Femur (tissue), 1 donor: ENCODE measurements around the gene DHRS1.

Experiments used
- DNase-seq: peaks from one replicate; pipeline ENCODE4 v3.0.0-alpha.2; 2017

The DHRS1 gene

GRCh38 chr14:24299255-24300191, at the start of gene DHRS1, which contains the start of gene NOP9:
DHRS1 (minus strand) TSS chr14:24299780; CDS start chr14:24299106, 674 bp downstream.
NOP9 (plus strand) TSS chr14:24299850; CDS start chr14:24299955, 105 bp downstream.
- DNase-seq, result peak; percentile 95

DNA sequence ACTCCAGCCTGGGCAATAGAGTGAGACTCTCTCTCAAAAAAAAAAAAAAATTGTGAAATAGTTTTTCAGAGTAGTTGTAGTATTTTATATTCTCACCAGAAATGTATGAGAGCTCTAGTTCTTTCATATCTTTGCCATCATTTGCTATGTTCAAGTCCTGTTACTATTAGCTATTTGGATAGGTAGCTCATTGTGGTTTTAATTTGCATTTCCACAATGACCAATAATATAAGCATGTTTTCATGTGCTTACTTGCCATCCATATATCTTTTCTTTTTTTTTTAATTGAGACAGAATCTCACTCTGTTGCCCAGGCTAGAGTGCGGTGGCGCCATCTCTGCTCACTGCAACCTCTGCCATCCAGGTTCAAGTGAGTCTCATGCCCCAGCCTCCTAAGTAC, 48.6 kb upstream of the DHRS1 start:
- no peak for DNase-seq

DNA sequence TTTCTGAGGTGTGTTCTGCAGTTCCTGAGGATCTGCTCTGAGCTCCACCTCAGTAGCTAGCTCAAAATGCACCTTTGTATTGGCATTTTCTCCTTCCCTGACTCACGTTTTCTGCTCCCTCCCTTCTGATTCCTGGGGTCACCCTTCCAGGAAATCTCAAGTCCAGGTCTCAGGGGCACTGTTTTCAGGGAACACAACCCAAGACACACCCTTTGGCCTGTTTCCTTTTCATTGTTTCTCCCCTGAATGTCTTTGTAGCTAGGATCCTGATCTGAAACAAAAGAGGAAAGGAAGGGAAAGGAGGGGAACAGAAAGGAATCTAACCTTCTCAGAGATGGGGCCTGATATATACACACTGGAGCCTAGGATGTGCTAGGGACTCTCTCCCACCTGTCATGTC, 47.6 kb upstream of the DHRS1 start:
- no peak for DNase-seq

DNA sequence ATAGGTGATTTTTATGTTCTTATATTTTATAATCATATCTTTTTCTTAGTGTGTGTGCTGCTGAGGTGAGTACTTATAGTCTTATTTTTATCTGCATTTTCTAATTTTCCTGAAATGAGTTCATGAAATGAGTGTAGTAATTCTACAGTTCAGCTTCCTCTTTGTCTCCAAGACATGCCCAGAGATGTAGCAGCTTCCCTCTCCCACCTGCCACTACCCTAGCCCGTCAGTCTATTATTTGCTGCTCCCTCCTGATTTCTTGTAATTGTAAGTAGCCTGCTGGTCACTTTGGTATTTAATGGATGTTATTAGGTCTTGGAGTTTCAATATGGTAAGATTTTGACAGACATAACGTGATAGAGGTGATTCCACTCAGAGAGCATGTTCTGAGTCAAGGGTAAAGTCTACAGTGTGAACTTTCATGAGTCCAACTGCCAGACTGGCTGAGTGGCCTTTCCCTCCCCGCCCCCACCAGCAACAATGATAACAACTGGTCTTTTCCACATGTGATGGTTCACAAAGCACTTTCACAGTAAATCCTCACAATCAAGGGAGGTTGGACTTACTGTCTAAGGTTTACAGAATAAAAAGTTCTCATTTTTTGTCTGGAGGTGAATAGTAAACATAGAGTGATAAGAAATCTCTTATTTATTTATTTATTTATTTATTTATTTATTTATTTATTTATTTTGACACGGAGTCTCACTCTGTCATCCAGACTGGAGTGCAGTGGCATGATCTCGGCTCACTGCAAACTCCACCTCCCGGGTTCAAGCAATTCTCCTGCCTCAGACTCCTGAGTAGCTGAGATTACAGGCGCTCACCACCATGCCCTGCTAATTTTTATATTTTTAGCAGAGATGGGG, 44.4 kb upstream of the DHRS1 start:
- no peak for DNase-seq

- no peak for DNase-seq
Observed at GRCh38 chr14:24342889-24343288, 43.3 kb upstream of the DHRS1 start.

GRCh38 chr14:24340606-24341005, 41.0 kb upstream of the DHRS1 start:
- no peak for DNase-seq

- DNase-seq, result peak; percentile 51
Observed at GRCh38 chr14:24339284-24340151, 39.9 kb upstream of the DHRS1 start, which contains the start of gene RIPK3. RIPK3 (minus strand) TSS chr14:24339991; CDS start chr14:24339826, 165 bp downstream.

- DNase-seq, result no peak
Observed at GRCh38 chr14:24338843-24339242, 39.3 kb upstream of the DHRS1 start.

- DNase-seq, result no peak
Observed at GRCh38 chr14:24337824-24338175, 38.2 kb upstream of the DHRS1 start.

DNA sequence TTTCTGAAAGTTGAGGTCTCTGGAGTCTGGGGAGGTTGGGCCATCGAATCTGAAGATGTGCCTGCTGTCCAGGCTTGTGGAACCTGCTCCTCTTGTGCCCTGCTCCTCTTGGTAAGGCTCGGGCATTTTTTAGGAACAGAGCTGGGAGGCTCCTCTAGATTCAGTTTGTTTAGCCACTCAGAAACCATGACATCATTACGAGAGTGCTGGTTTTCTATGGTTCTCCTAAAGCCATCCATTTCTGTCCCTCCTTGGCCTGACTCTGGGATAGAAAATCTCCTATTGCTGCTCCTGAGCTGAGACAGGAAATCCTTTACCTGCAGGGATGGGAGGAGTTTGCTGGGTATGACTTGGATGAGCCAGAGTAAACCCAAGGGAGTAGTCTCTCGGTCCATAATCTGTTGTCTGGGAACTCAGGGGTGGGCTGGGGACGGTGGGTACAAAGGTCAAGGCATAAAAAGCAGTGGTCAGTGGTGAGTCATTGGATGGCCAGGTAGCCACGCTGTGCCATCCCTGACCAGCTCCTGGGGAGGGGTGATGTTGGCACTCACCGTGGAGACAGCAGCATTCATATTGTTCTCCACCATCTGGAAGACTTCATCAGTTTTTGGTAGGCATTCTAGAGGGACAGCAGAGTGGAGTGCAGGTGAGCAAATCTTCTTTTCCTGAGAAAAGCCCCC, 37.7 kb upstream of the DHRS1 start:
- no peak for DNase-seq

DNA sequence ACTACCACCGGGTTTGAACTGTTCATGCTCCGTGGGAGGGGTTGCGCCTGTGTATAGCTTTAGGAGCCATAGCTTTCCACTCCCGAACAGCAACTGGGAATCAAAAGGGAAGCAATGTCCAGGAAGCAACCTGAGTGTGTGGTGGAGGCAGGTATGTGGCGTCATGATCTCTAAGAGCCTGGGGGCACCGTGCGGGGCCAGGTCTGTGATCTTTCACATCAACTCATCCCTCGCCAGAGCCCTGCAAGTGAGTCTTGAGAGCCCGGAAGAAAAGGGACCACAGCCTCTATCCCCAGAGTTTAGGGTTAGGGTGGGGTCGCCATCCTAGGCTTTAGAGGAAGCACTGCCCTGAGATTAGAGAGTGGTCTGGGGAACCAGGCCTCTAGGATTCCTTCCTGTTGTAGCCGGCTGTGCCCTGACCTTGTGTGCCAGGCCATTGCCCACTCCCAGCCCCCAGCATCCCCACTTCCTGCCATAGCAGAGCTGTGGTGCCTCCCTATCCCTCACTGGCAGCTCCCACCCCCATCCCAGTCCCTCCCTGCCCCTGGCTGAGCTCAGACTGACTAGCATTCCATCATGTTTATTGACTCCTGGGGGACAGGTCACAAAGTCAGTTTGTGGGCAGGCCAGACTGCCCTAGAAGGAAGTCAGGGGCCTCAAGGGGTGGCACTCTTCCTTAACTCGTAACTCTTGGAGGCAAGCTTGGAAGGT, 36.0 kb upstream of the DHRS1 start:
- DNase-seq, result peak; percentile 44

- peak; percentile 52 for DNase-seq
Observed at GRCh38 chr14:24334431-24335291, 35.1 kb upstream of the DHRS1 start, which contains the start of gene ADCY4. ADCY4 (minus strand) TSS chr14:24335071; CDS start chr14:24334652, 419 bp downstream.

- DNase-seq, result peak; percentile 69
Observed at GRCh38 chr14:24332268-24332993, 32.9 kb upstream of the DHRS1 start.

GRCh38 chr14:24331731-24332267, 32.2 kb upstream of the DHRS1 start:
- DNase-seq, result no peak

DNA sequence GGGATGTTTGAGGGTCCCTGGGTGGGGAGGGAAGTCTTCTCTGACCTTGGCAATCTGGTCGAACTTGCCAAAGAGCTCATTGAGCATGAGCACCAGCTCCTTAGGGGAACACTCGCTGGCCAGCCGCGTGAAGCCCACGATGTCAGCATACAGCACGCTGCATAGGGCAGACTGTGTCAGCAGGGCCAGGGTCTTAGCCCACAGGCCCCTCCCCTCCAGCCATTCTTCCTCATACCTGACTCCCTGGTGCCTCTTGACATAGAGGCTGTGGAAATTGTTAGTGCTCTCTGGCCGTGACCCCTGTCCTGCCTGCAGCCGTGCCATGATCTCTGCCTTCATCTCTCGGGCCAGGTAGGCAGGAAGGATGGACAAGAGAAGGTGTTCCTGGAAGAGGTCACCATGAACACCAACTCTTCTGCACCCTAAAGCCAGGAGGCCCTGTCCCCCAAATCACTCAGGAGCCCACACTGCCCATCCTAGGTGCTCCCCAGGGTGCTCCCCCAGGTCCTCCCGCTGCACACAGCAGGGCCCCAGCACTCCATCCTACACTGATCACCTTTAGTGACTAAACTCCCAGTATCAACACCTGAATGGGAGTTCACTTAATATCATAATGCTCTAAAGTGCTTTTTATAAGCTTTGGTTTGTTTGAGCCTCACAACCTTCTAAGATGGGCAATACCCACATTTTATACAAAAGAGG, 31.5 kb upstream of the DHRS1 start:
- no peak for DNase-seq

DNA sequence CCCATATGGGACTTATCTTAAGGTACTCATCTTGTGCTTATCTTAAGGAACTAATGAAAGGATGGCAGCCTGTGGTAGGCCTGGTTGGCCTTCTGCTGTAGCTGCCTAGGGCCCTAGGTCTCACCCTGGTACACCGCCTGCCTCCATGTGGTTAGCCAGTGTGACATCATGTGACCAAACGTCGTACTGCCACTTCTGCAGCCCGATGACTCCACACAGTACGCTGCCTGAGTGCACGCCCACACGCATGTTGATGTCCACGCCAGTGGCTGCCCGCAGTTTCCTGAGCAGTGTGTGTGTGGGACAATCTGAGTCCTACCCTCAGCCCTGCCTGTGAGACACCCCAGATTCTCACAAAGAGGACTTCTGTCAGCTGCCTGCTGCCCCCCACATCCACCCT, 30.2 kb upstream of the DHRS1 start:
- DNase-seq, result no peak

DNA sequence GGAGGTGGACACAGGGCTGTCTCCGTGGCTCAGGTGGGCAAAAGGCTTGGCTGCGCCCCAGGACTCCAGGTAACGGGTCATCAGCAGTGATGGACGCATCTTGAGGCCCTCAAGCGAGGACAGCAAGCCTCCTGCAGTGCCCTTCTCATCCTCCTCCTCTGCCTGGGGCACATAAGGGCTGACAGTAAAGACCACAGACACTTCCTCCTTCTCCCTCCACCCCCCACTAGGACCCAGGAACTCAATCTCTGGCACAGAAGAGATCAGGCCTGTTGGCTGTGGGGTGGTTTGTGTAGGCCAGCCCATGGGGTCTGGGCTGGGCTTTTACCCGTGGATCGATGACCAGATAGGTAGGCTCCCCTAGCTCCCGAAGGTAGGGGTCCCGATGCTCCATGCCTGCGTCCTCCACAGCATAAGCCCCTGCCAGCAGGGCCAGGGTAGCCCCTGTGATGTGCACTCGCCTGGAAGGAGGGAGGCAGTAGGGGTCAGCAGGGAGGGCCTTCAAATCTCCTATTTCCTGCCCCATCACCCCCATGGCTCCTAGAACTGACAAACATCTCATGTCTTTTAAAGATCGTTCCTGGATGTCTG, 29.6 kb upstream of the DHRS1 start:
- no peak for DNase-seq

DNA sequence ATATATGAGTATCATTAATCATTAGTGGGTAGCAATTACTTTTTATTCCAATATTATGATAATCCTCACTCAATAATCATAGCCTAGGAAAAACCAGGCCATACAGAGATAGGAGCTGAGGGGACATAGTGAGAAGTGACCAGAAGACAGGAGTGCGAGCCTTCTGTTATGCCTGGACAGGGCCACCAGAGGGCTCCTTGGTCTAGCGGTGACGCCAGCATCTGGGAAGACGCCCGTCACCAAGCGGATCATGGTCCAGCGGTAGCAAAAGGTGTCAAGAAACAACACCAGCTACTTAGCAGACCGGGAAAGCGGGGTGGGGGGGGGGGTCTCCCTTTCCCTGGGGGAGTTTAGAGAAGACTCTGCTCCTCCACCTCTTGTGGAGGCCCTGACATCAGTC, 28.3 kb upstream of the DHRS1 start:
- DNase-seq, result peak; percentile 51
